ENCODE data around the gene SLC66A1. TPM values are rescaled to one million over a fixed set of nuclear protein-coding genes. Genes with fewer than 3 reads are reported as not detected.

The SLC66A1 gene
- total RNA-seq, 1 experiment from 2014 or later: 22.5 TPM

- Mint-ChIP-seq H3K4me1 (peaks cover 14 to 20% of the 10 kb centered on the region in 2 experiments), H3K9me3 (no peaks in the 10 kb centered on the region), H3K27ac (peak overlapping the region in 2 of 3 experiments; percentile 44 to 74; a peak in 1 of 7 replicates), H3K36me3 (ENCODE audit: insufficient read depth in 1 of 3, low read depth in 3 of 3) (peaks cover 18 to 29% (median 26%) of the 10 kb centered on the region in 3 experiments), H3K4me3 (no peak overlapping the region), H3K27me3 (ENCODE audit: low read depth) (peaks cover 1% of the 10 kb centered on the region; the same call in 1 of the 2 replicates)
- Histone ChIP-seq H4K5ac (ENCODE audit: insufficient read length, low read depth, low read length) (no peak overlapping the region), H3K27me3 (ENCODE audit: insufficient read depth, low read length) (no peaks in the 10 kb centered on the region), H3T11ph (ENCODE audit: low read length) (no peak overlapping the region), H3K18ac (ENCODE audit: insufficient read length, low read depth, low read length) (no peak overlapping the region), H4K20me1 (ENCODE audit: control insufficient read depth, insufficient read depth, insufficient read length) (no peaks in the 10 kb centered on the region), H2BK5ac (ENCODE audit: insufficient read length, low read length) (no peak overlapping the region), H2BK120ac (ENCODE audit: low read depth, low read length, poor library complexity, severe bottlenecking) (no peak overlapping the region), H2BK20ac (ENCODE audit: low read depth, low read length, poor library complexity, severe bottlenecking) (no peak overlapping the region), H3K14ac (ENCODE audit: insufficient read depth, low read length) (no peak overlapping the region), H3K9ac (ENCODE audit: extremely low read depth, insufficient read length, low read length) (no peak overlapping the region), H2AFZ (ENCODE audit: low read length) (no peak overlapping the region), H4K91ac (ENCODE audit: insufficient read length, low read depth, low read length) (no peak overlapping the region), H2BK15ac (ENCODE audit: low read depth, low read length) (no peak overlapping the region), H3K4me1 (ENCODE audit: insufficient read depth, low read length) (no peaks in the 10 kb centered on the region), H3K27ac (ENCODE audit: insufficient read length, low read depth, low read length) (no peak overlapping the region), H3K9me3 (ENCODE audit: control insufficient read depth, low read depth, low read length) (no peaks in the 10 kb centered on the region), H3K23ac (ENCODE audit: insufficient read length, low read depth, low read length) (no peak overlapping the region), H3K79me2 (ENCODE audit: insufficient read depth, low read length) (peaks cover 5% of the 10 kb centered on the region; the same call in 1 of the 2 replicates), H3K79me1 (ENCODE audit: insufficient read depth, low read depth, low read length, poor library complexity, severe bottlenecking) (peaks cover 4% of the 10 kb centered on the region), H2AK5ac (ENCODE audit: insufficient read length, low read length) (no peak overlapping the region), H4K8ac (replicated peaks; ENCODE audit: insufficient read length, low read depth, low read length) (no peak overlapping the region), H3K4me2 (ENCODE audit: insufficient read depth, insufficient read length, low read length) (no peak overlapping the region), H3K56ac (ENCODE audit: insufficient read length, low read depth, low read length) (no peak overlapping the region), H2BK12ac (ENCODE audit: insufficient read length, low read depth, low read length) (no peak overlapping the region), H3K23me2 (ENCODE audit: insufficient read length, low read depth, low read length, poor library complexity, severe bottlenecking) (no peaks in the 10 kb centered on the region), H3K4ac (ENCODE audit: low read depth, low read length) (no peak overlapping the region)
- WGBS (ENCODE audit: extremely low coverage, insufficient read length, low lambda C conversion rate): no CpG with 5 or more reads among the region's 6 CpGs
- TF ChIP-seq CTCF (conservative IDR thresholded peaks at IDR 0.05): no peak
- DNase-seq: no peak
Observed at GRCh38 chr1:19360016-19360415, 47.9 kb downstream of the SLC66A1 start.
